ENCODE results near the gene CLSTN2.

Gene CLSTN2

DNA sequence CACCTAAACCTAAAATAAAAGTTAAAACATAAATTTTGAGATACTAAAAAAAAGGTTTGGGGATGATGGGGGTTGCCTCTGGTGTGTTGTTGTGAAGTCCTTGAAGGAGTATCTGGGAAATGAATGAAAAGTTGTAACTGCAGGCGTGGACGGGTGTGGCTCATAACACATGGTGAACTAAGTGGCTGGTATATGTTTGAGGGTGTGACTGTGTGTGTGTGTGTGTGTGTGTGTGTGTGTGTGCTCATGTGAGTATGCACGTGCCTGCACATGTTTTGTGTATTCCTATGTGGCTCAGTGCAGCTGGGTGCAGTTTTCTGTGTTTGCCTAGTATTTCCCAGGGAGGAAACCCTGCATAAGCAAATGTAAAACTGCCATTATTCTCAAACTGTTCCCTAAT, 513.0 kb downstream of the CLSTN2 start:
- H3K9me3 ChIP-seq (ENCODE audit: control insufficient read depth, insufficient read depth, low read depth, low read length) = no peaks in the 10 kb centered on the region
- H3K36me3 ChIP-seq (ENCODE audit: control insufficient read depth in 2 of 2, insufficient read depth in 1 of 2, low read length in 2 of 2) = no peaks in the 10 kb centered on the region
- no peak overlapping the region for H3K27ac ChIP-seq (ENCODE audit: extremely low read depth, low read depth, low read length)
- ChIA-PET POLR2A (no interaction called here), CTCF (no interaction called here)
- no peaks in the 10 kb centered on the region for H3K4me1 ChIP-seq (ENCODE audit: control insufficient read depth, insufficient read depth, low read length)
- TF ChIP-seq ZNF202 (tag by site-specific recombination; IDR thresholded peaks at IDR 0.05; ENCODE audit: borderline replicate concordance) = no peak
- no peak overlapping the region for H3K4me3 ChIP-seq (ENCODE audit: low read depth, low read length)

DNA sequence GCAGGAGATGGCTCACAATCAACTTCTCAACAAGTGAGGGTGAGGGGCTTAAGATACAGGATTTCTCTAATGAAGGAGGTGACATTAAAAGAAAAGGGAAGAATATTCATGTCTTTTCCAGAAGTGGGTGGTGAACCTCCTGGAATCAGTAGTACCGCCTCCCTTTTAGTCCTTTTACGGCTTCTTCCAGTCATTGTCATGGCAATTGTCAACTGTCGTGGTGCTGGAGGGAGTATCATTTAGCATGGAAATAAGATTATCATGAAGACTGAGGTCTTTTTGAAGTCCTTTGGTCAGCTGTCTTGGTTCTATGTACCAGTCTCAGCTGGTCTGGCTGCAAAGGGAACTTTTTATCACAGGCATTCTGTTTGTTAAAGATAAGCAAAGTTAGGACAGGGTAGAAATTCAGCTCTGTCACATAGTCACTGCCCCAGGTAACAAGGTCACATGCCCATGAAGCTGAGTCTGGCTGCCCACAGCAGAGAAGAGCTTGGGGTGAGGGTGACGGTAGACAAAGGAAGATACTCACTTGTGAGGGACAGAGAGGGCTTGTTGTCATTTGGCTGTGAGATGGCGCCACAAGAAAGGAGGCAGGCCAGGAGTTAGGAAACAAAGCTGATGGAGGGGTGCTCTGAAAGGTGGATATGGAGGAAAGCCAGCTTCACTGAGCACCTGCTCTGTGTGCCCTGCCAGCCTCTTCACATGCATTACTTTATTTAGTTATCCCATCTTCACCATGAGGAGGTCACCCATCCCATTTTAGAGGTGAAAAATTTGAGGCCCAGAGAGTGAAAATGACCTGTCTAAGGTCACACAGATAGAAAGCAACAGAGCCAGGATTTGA, 514.6 kb downstream of the CLSTN2 start:
- H3K36me3 ChIP-seq (ENCODE audit: control insufficient read depth in 2 of 2, insufficient read depth in 1 of 2, low read length in 2 of 2) = no peaks in the 10 kb centered on the region
- H3K4me3 ChIP-seq (ENCODE audit: low read depth, low read length) = no peak overlapping the region
- POLR2A ChIA-PET = no interaction called here
- no peak overlapping the region for H3K27ac ChIP-seq (ENCODE audit: extremely low read depth, low read depth, low read length)
- CTCF ChIA-PET = interaction anchor here (0.6 kb wide), 2 partner anchors 514 to 781 kb away, joined by 3 read pairs; no protein-coding TSS in a partner anchor
- no peaks in the 10 kb centered on the region for H3K9me3 ChIP-seq (ENCODE audit: control insufficient read depth, insufficient read depth, low read depth, low read length)
- TF ChIP-seq ZFP41 (tag by site-specific recombination; IDR thresholded peaks at IDR 0.05; ENCODE audit: borderline replicate concordance) (no peak), ZNF610 (tag by site-specific recombination; IDR thresholded peaks at IDR 0.05; ENCODE audit: borderline replicate concordance) (no peak), ZNF596 (tag by site-specific recombination; IDR thresholded peaks at IDR 0.05) (no peak), IKZF3 (tag by site-specific recombination; IDR thresholded peaks at IDR 0.05) (no peak), ZBTB21 (tag by site-specific recombination; IDR thresholded peaks at IDR 0.05) (no peak), ZNF677 (tag by site-specific recombination; IDR thresholded peaks at IDR 0.05) (no peak), ZNF114 (tag by site-specific recombination; IDR thresholded peaks at IDR 0.05) (no peak), SCRT1 (tag by site-specific recombination; IDR thresholded peaks at IDR 0.05; ENCODE audit: borderline replicate concordance) (no peak), HOXA7 (CRISPR knock-in tag; IDR thresholded peaks at IDR 0.05; ENCODE audit: borderline replicate concordance) (no peak)
- TF ChIP-seq, protein P1, sequence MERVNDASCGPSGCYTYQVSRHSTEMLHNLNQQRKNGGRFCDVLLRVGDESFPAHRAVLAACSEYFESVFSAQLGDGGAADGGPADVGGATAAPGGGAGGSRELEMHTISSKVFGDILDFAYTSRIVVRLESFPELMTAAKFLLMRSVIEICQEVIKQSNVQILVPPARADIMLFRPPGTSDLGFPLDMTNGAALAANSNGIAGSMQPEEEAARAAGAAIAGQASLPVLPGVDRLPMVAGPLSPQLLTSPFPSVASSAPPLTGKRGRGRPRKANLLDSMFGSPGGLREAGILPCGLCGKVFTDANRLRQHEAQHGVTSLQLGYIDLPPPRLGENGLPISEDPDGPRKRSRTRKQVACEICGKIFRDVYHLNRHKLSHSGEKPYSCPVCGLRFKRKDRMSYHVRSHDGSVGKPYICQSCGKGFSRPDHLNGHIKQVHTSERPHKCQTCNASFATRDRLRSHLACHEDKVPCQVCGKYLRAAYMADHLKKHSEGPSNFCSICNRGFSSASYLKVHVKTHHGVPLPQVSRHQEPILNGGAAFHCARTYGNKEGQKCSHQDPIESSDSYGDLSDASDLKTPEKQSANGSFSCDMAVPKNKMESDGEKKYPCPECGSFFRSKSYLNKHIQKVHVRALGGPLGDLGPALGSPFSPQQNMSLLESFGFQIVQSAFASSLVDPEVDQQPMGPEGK (tag by site-specific recombination; IDR thresholded peaks at IDR 0.05) = no peak
- TF ChIP-seq, protein P2, sequence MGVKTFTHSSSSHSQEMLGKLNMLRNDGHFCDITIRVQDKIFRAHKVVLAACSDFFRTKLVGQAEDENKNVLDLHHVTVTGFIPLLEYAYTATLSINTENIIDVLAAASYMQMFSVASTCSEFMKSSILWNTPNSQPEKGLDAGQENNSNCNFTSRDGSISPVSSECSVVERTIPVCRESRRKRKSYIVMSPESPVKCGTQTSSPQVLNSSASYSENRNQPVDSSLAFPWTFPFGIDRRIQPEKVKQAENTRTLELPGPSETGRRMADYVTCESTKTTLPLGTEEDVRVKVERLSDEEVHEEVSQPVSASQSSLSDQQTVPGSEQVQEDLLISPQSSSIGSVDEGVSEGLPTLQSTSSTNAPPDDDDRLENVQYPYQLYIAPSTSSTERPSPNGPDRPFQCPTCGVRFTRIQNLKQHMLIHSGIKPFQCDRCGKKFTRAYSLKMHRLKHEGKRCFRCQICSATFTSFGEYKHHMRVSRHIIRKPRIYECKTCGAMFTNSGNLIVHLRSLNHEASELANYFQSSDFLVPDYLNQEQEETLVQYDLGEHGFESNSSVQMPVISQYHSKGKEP (tag by site-specific recombination; IDR thresholded peaks at IDR 0.05) = no peak
- TF ChIP-seq, protein P3, sequence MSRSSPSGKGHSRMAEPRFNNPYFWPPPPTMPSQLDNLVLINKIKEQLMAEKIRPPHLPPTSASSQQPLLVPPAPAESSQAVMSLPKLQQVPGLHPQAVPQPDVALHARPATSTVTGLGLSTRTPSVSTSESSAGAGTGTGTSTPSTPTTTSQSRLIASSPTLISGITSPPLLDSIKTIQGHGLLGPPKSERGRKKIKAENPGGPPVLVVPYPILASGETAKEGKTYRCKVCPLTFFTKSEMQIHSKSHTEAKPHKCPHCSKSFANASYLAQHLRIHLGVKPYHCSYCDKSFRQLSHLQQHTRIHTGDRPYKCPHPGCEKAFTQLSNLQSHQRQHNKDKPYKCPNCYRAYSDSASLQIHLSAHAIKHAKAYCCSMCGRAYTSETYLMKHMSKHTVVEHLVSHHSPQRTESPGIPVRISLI (tag by site-specific recombination; IDR thresholded peaks at IDR 0.05) = no peak
- TF ChIP-seq, protein P4, sequence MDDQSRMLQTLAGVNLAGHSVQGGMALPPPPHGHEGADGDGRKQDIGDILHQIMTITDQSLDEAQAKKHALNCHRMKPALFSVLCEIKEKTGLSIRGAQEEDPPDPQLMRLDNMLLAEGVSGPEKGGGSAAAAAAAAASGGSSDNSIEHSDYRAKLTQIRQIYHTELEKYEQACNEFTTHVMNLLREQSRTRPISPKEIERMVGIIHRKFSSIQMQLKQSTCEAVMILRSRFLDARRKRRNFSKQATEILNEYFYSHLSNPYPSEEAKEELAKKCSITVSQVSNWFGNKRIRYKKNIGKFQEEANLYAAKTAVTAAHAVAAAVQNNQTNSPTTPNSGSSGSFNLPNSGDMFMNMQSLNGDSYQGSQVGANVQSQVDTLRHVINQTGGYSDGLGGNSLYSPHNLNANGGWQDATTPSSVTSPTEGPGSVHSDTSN (CRISPR knock-in tag; IDR thresholded peaks at IDR 0.05) = no peak
- H3K4me1 ChIP-seq (ENCODE audit: control insufficient read depth, insufficient read depth, low read length) = no peaks in the 10 kb centered on the region

DNA sequence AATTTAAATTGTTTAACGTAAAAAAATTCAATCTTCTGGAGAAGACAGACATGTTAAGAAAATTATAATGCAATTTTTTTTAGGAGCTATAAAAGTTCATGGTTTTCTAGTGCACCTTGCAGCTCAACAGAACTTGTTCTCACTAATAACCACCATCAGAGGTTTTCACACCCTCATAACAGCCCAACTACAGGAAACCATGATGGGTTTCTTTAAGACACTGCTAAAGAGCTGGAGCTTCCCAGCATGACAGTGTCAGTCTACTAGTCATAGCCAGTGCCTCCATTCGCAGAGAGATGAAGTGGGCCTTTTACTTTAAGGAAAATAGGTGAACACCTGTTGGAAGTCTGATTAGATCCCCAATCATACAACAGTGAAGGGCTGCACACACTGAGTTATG, 518.8 kb downstream of the CLSTN2 start:
- POLR2A ChIA-PET = no interaction called here
- no peak overlapping the region for H3K4me3 ChIP-seq (ENCODE audit: low read depth, low read length)
- CTCF ChIA-PET = interaction anchor here (0.6 kb wide), 1 partner anchor 55 kb away, joined by 3 read pairs; no protein-coding TSS in a partner anchor
- no peaks in the 10 kb centered on the region for H3K4me1 ChIP-seq (ENCODE audit: control insufficient read depth, insufficient read depth, low read length)
- no peaks in the 10 kb centered on the region for H3K9me3 ChIP-seq (ENCODE audit: control insufficient read depth, insufficient read depth, low read depth, low read length)
- H3K27ac ChIP-seq (ENCODE audit: extremely low read depth, low read depth, low read length) = no peak overlapping the region
- H3K36me3 ChIP-seq (ENCODE audit: control insufficient read depth in 2 of 2, insufficient read depth in 1 of 2, low read length in 2 of 2) = no peaks in the 10 kb centered on the region
- TF ChIP-seq, protein P5, sequence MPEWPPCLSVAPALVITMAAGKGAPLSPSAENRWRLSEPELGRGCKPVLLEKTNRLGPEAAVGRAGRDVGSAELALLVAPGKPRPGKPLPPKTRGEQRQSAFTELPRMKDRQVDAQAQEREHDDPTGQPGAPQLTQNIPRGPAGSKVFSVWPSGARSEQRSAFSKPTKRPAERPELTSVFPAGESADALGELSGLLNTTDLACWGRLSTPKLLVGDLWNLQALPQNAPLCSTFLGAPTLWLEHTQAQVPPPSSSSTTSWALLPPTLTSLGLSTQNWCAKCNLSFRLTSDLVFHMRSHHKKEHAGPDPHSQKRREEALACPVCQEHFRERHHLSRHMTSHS (tag by site-specific recombination; IDR thresholded peaks at IDR 0.05) = no peak
- TF ChIP-seq ZBTB7A (tag by site-specific recombination; IDR thresholded peaks at IDR 0.05; ENCODE audit: low read depth) = no peak
- no peak for TF ChIP-seq ZBTB1 (tag by site-specific recombination; IDR thresholded peaks at IDR 0.05)
- TF ChIP-seq WT1 (tag by site-specific recombination; IDR thresholded peaks at IDR 0.05) = no peak
- no peak for TF ChIP-seq ZNF223 (tag by site-specific recombination; IDR thresholded peaks at IDR 0.05)
- TF ChIP-seq ZIC2 (tag by site-specific recombination; IDR thresholded peaks at IDR 0.05) = no peak
- no peak for TF ChIP-seq OVOL3 (tag by site-specific recombination; IDR thresholded peaks at IDR 0.05)
- TF ChIP-seq, protein P6, sequence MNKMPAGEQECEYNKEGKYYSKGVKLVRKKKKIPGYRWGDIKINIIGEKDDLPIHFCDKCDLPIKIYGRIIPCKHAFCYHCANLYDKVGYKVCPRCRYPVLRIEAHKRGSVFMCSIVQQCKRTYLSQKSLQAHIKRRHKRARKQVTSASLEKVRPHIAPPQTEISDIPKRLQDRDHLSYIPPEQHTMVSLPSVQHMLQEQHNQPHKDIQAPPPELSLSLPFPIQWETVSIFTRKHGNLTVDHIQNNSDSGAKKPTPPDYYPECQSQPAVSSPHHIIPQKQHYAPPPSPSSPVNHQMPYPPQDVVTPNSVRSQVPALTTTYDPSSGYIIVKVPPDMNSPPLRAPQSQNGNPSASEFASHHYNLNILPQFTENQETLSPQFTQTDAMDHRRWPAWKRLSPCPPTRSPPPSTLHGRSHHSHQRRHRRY (tag by site-specific recombination; IDR thresholded peaks at IDR 0.05) = no peak
- TF ChIP-seq KLF7 (tag by site-specific recombination; IDR thresholded peaks at IDR 0.05; ENCODE audit: borderline replicate concordance) = no peak

Data from HEK293 (cell line).